ENCODE data around the gene STOML3. TPM values are rescaled to one million over a fixed set of nuclear protein-coding genes. Genes with fewer than 3 reads are reported as not detected.

Gene STOML3
- total RNA-seq, 1 experiment from 2014 or later: not detected

DNA sequence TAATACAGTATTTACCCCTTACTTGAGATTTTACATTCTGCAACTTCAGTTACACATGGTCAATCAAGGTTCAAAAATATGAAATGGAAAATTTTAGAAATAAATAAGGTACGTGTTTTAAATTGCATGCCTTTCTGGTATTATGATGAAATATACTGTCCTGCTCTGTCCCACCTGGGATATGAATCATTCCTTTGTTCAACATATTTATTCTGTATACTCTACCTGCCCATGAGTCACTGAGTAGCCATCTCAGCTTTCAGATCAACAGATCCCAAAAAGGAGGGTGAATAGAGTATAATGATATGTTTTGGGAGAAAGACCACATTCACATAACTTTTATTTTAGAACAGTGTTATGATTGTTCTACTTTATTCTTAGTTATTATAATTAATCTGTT lies 37.8 kb downstream of the STOML3 start:
- ChIA-PET CTCF (no interaction called here), POLR2A (no interaction called here)
- DNase-seq (ENCODE audit: low read depth, low spot score): no peak
- intact Hi-C loops (cut with micrococcal nuclease; ENCODE audit: unreplicated experiment) (no loop called here), in situ Hi-C loops (cut with HindIII; ENCODE audit: low pct_unique_long_range_greater_than_20kb, low sequenced_read_pairs) (no loop called here)
- no peak overlapping the region for H3K27ac ChIP-seq (ENCODE audit: low read length)
- H3K9me3 ChIP-seq (ENCODE audit: control insufficient read depth, insufficient read depth, low read depth, low read length): no peaks in the 10 kb centered on the region
- ATAC-seq: no peak
- H3K36me3 ChIP-seq (ENCODE audit: control insufficient read depth, insufficient read depth, low read length): no peaks in the 10 kb centered on the region
- H3K4me3 ChIP-seq (ENCODE audit: low read depth in 2 of 2, low read length in 2 of 2): no peak overlapping the region
- H3K4me1 ChIP-seq (ENCODE audit: control insufficient read depth, insufficient read depth, low read length): no peaks in the 10 kb centered on the region
- BruUV-seq (replicated peaks): no TSS peak
- TF ChIP-seq POLR2AphosphoS5 (IDR thresholded peaks at IDR 0.05; ENCODE audit: low read depth, low read length) (no peak), TCF7L2 (IDR thresholded peaks at IDR 0.05; ENCODE audit: low read depth, low read length) (no peak), CTCF (IDR thresholded peaks at IDR 0.05) (no peak), SIN3A (IDR thresholded peaks at IDR 0.05; ENCODE audit: borderline replicate concordance, insufficient read depth, low read depth, low read length) (no peak)
- TF ChIP-seq, protein P1, sequence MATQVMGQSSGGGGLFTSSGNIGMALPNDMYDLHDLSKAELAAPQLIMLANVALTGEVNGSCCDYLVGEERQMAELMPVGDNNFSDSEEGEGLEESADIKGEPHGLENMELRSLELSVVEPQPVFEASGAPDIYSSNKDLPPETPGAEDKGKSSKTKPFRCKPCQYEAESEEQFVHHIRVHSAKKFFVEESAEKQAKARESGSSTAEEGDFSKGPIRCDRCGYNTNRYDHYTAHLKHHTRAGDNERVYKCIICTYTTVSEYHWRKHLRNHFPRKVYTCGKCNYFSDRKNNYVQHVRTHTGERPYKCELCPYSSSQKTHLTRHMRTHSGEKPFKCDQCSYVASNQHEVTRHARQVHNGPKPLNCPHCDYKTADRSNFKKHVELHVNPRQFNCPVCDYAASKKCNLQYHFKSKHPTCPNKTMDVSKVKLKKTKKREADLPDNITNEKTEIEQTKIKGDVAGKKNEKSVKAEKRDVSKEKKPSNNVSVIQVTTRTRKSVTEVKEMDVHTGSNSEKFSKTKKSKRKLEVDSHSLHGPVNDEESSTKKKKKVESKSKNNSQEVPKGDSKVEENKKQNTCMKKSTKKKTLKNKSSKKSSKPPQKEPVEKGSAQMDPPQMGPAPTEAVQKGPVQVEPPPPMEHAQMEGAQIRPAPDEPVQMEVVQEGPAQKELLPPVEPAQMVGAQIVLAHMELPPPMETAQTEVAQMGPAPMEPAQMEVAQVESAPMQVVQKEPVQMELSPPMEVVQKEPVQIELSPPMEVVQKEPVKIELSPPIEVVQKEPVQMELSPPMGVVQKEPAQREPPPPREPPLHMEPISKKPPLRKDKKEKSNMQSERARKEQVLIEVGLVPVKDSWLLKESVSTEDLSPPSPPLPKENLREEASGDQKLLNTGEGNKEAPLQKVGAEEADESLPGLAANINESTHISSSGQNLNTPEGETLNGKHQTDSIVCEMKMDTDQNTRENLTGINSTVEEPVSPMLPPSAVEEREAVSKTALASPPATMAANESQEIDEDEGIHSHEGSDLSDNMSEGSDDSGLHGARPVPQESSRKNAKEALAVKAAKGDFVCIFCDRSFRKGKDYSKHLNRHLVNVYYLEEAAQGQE (IDR thresholded peaks at IDR 0.05; ENCODE audit: insufficient read depth in 1 of 2, low read depth in 2 of 2, low read length in 1 of 2): no peak
- no peaks in the 10 kb centered on the region for H3K27me3 ChIP-seq (ENCODE audit: control insufficient read depth, insufficient read depth, low read length)

DNA sequence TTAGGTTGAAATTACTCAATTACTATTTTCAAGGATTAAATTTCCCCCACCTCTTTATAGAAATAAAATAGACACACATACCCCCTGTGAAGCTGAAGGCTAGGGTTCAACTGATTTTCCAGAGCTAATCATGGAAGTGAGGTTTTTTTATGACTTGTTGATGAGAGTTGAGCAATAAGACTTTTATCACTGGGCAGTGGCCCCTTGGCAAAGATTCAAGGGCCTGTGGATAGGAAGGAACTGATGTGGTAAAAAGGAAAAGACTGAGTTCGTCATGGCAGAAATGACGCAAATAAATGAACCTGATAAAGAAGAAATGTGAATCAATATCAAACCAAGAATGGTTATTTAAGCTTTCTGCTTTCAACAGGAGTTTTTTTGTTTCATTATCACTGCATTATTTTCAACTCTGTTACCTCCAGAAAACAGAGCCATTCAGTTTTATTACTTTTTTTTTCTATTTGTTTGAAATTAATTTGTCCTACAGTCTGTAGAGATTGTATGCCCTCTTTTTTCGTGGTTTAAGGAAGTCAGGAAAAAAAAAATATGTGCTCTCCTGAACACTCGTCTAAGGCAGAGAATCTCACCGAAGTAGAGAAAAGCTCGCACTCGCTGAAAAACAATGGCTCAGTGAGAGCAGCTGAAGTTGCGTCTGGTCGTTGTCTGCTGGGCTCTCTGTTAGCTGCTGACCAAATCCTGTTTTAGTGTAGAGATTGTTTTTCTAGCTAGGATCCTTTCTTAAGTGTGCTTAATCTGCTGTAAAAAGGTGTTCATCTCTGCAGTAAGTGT lies 38.9 kb downstream of the STOML3 start:
- CTCF ChIA-PET: no interaction called here
- in situ Hi-C loops (cut with HindIII; ENCODE audit: low pct_unique_long_range_greater_than_20kb, low sequenced_read_pairs): no loop called here

More for the DNA sequence above, 38.9 kb downstream of the STOML3 start:
- no peak overlapping the region for H3K4me3 ChIP-seq (ENCODE audit: low read depth in 2 of 2, low read length in 2 of 2)
- H3K9me3 ChIP-seq (ENCODE audit: control insufficient read depth, insufficient read depth, low read depth, low read length): no peaks in the 10 kb centered on the region
- no peaks in the 10 kb centered on the region for H3K27me3 ChIP-seq (ENCODE audit: control insufficient read depth, insufficient read depth, low read length)
- no peaks in the 10 kb centered on the region for H3K36me3 ChIP-seq (ENCODE audit: control insufficient read depth, insufficient read depth, low read length)
- no peak for DNase-seq (ENCODE audit: low read depth, low spot score)
- POLR2A ChIA-PET: no interaction called here
- no peak for ATAC-seq
- H3K4me1 ChIP-seq (ENCODE audit: control insufficient read depth, insufficient read depth, low read length): no peaks in the 10 kb centered on the region
- BruUV-seq (replicated peaks): no TSS peak
- TF ChIP-seq, protein P1 (IDR thresholded peaks at IDR 0.05; ENCODE audit: insufficient read depth in 1 of 2, low read depth in 2 of 2, low read length in 1 of 2): no peak
- no peak for TF ChIP-seq SIN3A (IDR thresholded peaks at IDR 0.05; ENCODE audit: borderline replicate concordance, insufficient read depth, low read depth, low read length)
- TF ChIP-seq CTCF (IDR thresholded peaks at IDR 0.05): no peak
- TF ChIP-seq TCF7L2 (IDR thresholded peaks at IDR 0.05; ENCODE audit: low read depth, low read length): no peak
- TF ChIP-seq POLR2AphosphoS5 (IDR thresholded peaks at IDR 0.05; ENCODE audit: low read depth, low read length): no peak
- intact Hi-C loops (cut with micrococcal nuclease; ENCODE audit: unreplicated experiment): no loop called here
- no peak overlapping the region for H3K27ac ChIP-seq (ENCODE audit: low read length)
